Umbilical cord (tissue), 2 donors: ENCODE measurements around the gene FANK1. TPM values are rescaled to one million over a fixed set of nuclear protein-coding genes. Genes with fewer than 3 reads are reported as not detected.
"Not testable (repeated sequence)": the region's sequence is repeated elsewhere in the genome, so short reads cannot be mapped to it uniquely, and the experiment has no call there.

Experiments
- DNase-seq: peaks from one replicate; pipeline ENCODE4 v3.0.0-alpha.2; 2015; ENCODE audit warnings: low spot score
- total RNA-seq: library from RNA; depleted of rRNA; stranded (reverse); fragments of >200 nt; gene quantifications from one replicate; pipeline ENCODE4 v1.2.3, GENCODE V29; 2014; ENCODE audit warnings: low replicate concordance; ENCODE audit not compliant: insufficient read depth

Gene FANK1
- total RNA-seq, 1 donor from 2014 or later, result 4.3 TPM

- no peak for DNase-seq
These were observed 125.6 kb downstream of the FANK1 start for GRCh38 chr10:126021833-126022500.

- peak; percentile 79 for DNase-seq
These were observed 126.5 kb downstream of the FANK1 start for GRCh38 chr10:126022841-126023240.

GRCh38 chr10:126027692-126028091 is 131.3 kb downstream of the FANK1 start:
- no peak for DNase-seq

GRCh38 chr10:126029999-126030398 is 133.6 kb downstream of the FANK1 start:
- DNase-seq, result no peak

- DNase-seq, result no peak
These were observed 138.2 kb downstream of the FANK1 start for GRCh38 chr10:126034586-126034985.

GRCh38 chr10:126036515-126036914 is 140.2 kb downstream of the FANK1 start:
- no peak for DNase-seq

- DNase-seq, result no peak
These were observed 141.6 kb downstream of the FANK1 start for GRCh38 chr10:126037946-126038345.

- DNase-seq, result no peak
These were observed 144.8 kb downstream of the FANK1 start for GRCh38 chr10:126041117-126041516.

GRCh38 chr10:126041804-126042231 is 145.5 kb downstream of the FANK1 start:
- DNase-seq, result peak; percentile 94

GRCh38 chr10:126042354-126042753 is 146.0 kb downstream of the FANK1 start:
- no peak for DNase-seq

- DNase-seq, result no peak
These were observed 146.5 kb downstream of the FANK1 start for GRCh38 chr10:126042906-126043305.

GRCh38 chr10:126043389-126043788 is 147.0 kb downstream of the FANK1 start:
- DNase-seq, result no peak

GRCh38 chr10:126045861-126046260 is 149.5 kb downstream of the FANK1 start:
- no peak for DNase-seq

GRCh38 chr10:126046831-126047230 is 150.5 kb downstream of the FANK1 start:
- peak; percentile 95 for DNase-seq

GRCh38 chr10:126047749-126048148 is 151.4 kb downstream of the FANK1 start:
- not testable (repeated sequence) for DNase-seq

GRCh38 chr10:126049759-126050700 is 153.7 kb downstream of the FANK1 start:
- DNase-seq, result peak; percentile 91

GRCh38 chr10:126052171-126052570 is 155.8 kb downstream of the FANK1 start:
- DNase-seq, result no peak

- no peak for DNase-seq
These were observed 157.8 kb downstream of the FANK1 start for GRCh38 chr10:126054191-126054590.

- DNase-seq, result no peak
These were observed 161.1 kb downstream of the FANK1 start for GRCh38 chr10:126057494-126057893.

GRCh38 chr10:126058104-126058503 is 161.7 kb downstream of the FANK1 start:
- peak; percentile 30 for DNase-seq

GRCh38 chr10:126058507-126058906 is 162.1 kb downstream of the FANK1 start:
- no peak for DNase-seq
